Measurements from ENCODE around the gene BRSK1. TPM values are rescaled to one million over a fixed set of nuclear protein-coding genes. Genes with fewer than 3 reads are reported as not detected.

The BRSK1 gene
- total and polyA plus RNA-seq, 2 of the 13 experiments (the other 11 are each of a cell fraction or from before 2014, with no cell fraction given) = 0.18 to 1.2 TPM

DNA sequence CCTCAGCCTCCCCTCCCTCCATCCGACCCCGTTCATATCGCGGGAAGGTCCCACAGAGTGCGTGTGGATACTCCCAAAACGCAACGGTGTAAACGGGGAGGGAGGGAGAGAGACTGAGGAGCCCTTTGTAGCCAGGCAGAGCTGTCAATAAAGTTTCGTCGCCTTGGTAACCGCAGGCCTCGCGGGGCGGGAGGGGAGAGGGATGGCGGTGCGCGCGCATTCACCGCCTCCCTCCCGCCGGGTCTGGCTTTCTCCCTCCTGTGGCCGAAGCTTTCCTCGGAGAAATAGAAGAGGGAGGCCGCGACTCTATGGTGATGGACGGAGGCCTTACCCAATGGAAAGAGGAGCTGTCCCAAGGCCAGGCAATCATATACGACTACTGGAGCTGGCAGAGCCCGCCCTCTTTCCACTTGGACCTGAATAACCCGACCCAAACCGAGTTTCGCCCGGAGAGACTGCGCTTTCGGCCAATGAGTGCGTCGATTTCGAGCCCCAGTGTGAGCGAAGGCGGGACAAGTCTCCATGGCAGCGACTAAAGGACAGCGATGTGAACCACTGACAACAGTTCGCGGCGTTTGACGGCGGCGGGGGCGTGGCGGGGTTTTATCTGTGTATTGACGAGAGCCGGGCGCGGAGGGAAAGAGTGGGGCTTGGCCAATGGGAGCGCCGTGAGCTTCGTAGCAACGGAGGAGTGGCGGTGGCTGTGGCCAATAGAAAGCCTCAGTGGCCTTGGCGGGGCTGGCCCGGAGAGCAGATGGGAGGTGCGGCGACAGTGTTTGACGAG is 55.5 kb downstream of the BRSK1 start, which contains the start of gene KMT5C (continued):
- TF ChIP-seq NFYB (CRISPR knock-in tag; IDR thresholded peaks at IDR 0.05) = peak; percentile 96
- TF ChIP-seq, protein P1, sequence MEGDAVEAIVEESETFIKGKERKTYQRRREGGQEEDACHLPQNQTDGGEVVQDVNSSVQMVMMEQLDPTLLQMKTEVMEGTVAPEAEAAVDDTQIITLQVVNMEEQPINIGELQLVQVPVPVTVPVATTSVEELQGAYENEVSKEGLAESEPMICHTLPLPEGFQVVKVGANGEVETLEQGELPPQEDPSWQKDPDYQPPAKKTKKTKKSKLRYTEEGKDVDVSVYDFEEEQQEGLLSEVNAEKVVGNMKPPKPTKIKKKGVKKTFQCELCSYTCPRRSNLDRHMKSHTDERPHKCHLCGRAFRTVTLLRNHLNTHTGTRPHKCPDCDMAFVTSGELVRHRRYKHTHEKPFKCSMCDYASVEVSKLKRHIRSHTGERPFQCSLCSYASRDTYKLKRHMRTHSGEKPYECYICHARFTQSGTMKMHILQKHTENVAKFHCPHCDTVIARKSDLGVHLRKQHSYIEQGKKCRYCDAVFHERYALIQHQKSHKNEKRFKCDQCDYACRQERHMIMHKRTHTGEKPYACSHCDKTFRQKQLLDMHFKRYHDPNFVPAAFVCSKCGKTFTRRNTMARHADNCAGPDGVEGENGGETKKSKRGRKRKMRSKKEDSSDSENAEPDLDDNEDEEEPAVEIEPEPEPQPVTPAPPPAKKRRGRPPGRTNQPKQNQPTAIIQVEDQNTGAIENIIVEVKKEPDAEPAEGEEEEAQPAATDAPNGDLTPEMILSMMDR (CRISPR knock-in tag; IDR thresholded peaks at IDR 0.05) = peak; percentile 59
- TF ChIP-seq, protein P2, sequence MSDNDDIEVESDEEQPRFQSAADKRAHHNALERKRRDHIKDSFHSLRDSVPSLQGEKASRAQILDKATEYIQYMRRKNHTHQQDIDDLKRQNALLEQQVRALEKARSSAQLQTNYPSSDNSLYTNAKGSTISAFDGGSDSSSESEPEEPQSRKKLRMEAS (IDR thresholded peaks at IDR 0.05) = peak; percentile 41; the same call in 1 of the 2 replicates
- no peak for TF ChIP-seq SOX6 (IDR thresholded peaks at IDR 0.05)
- TF ChIP-seq SOX6 (CRISPR knock-in tag; IDR thresholded peaks at IDR 0.05) = peak; percentile 47
- peak; percentile 81; the same call in 1 of the 2 replicates for TF ChIP-seq MEIS2 (CRISPR knock-in tag; IDR thresholded peaks at IDR 0.05)
- TF ChIP-seq ZNF761 (CRISPR knock-in tag; conservative IDR thresholded peaks at IDR 0.05) = no peak
- TF ChIP-seq RBM39 (IDR thresholded peaks at IDR 0.05; ENCODE audit: low read depth, low read length, poor library complexity, severe bottlenecking) = peak; percentile 87
- TF ChIP-seq RFX1 (IDR thresholded peaks at IDR 0.05) = peak; percentile 95
- TF ChIP-seq, protein P3, sequence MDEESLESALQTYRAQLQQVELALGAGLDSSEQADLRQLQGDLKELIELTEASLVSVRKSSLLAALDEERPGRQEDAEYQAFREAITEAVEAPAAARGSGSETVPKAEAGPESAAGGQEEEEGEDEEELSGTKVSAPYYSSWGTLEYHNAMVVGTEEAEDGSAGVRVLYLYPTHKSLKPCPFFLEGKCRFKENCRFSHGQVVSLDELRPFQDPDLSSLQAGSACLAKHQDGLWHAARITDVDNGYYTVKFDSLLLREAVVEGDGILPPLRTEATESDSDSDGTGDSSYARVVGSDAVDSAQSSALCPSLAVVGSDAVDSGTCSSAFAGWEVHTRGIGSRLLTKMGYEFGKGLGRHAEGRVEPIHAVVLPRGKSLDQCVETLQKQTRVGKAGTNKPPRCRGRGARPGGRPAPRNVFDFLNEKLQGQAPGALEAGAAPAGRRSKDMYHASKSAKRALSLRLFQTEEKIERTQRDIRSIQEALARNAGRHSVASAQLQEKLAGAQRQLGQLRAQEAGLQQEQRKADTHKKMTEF (CRISPR knock-in tag; IDR thresholded peaks at IDR 0.05) = peak; percentile 76
- 0 out of 2 replicates have a peak, but pooled peaks have one; percentile 41 for TF ChIP-seq YEATS2 (CRISPR knock-in tag; IDR thresholded peaks at IDR 0.05; ENCODE audit: borderline replicate concordance)
- no peak for TF ChIP-seq ZNF460 (CRISPR knock-in tag; IDR thresholded peaks at IDR 0.05; ENCODE audit: borderline replicate concordance)
- TF ChIP-seq, protein P4, sequence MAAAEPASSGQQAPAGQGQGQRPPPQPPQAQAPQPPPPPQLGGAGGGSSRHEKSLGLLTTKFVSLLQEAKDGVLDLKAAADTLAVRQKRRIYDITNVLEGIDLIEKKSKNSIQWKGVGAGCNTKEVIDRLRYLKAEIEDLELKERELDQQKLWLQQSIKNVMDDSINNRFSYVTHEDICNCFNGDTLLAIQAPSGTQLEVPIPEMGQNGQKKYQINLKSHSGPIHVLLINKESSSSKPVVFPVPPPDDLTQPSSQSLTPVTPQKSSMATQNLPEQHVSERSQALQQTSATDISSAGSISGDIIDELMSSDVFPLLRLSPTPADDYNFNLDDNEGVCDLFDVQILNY (CRISPR knock-in tag; conservative IDR thresholded peaks at IDR 0.05) = peak; percentile 76
- TF ChIP-seq, protein P5, sequence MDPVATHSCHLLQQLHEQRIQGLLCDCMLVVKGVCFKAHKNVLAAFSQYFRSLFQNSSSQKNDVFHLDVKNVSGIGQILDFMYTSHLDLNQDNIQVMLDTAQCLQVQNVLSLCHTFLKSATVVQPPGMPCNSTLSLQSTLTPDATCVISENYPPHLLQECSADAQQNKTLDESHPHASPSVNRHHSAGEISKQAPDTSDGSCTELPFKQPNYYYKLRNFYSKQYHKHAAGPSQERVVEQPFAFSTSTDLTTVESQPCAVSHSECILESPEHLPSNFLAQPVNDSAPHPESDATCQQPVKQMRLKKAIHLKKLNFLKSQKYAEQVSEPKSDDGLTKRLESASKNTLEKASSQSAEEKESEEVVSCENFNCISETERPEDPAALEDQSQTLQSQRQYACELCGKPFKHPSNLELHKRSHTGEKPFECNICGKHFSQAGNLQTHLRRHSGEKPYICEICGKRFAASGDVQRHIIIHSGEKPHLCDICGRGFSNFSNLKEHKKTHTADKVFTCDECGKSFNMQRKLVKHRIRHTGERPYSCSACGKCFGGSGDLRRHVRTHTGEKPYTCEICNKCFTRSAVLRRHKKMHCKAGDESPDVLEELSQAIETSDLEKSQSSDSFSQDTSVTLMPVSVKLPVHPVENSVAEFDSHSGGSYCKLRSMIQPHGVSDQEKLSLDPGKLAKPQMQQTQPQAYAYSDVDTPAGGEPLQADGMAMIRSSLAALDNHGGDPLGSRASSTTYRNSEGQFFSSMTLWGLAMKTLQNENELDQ (CRISPR knock-in tag; IDR thresholded peaks at IDR 0.05; ENCODE audit: borderline replicate concordance) = no peak
- TF ChIP-seq, protein P6, sequence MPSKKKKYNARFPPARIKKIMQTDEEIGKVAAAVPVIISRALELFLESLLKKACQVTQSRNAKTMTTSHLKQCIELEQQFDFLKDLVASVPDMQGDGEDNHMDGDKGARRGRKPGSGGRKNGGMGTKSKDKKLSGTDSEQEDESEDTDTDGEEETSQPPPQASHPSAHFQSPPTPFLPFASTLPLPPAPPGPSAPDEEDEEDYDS (CRISPR knock-in tag; IDR thresholded peaks at IDR 0.05) = peak; percentile 90
- TF ChIP-seq GATA4 (IDR thresholded peaks at IDR 0.05; ENCODE audit: borderline replicate concordance, low read depth) = no peak
- peak; percentile 44 for TF ChIP-seq RXRB (CRISPR knock-in tag; IDR thresholded peaks at IDR 0.05; ENCODE audit: borderline replicate concordance)
- TF ChIP-seq HOXA3 (CRISPR knock-in tag; IDR thresholded peaks at IDR 0.05) = peak; percentile 51; the same call in 1 of the 2 replicates
- 0 out of 2 replicates have a peak, but pooled peaks have one; percentile 13 for TF ChIP-seq ELF3 (CRISPR knock-in tag; IDR thresholded peaks at IDR 0.05)
- TF ChIP-seq ZNF607 (CRISPR knock-in tag; IDR thresholded peaks at IDR 0.05; ENCODE audit: borderline replicate concordance) = no peak; the same call in 1 of the 2 replicates
- no peak for TF ChIP-seq PLRG1 (conservative IDR thresholded peaks at IDR 0.05)
- peak; percentile 52 for TF ChIP-seq KAT8 (CRISPR knock-in tag; IDR thresholded peaks at IDR 0.05)
